ENCODE data around the gene ODAPH. TPM values are rescaled to one million over a fixed set of nuclear protein-coding genes. Genes with fewer than 3 reads are reported as not detected.
A peak's percentile ranks its signal among the peaks of the same experiment; 100 is the strongest.
"Not testable (repeated sequence)": the region's sequence is repeated elsewhere in the genome, so short reads cannot be mapped to it uniquely, and the experiment has no call there.

The ODAPH gene
- total RNA-seq, 1 donor from 2014 or later = not detected

DNA sequence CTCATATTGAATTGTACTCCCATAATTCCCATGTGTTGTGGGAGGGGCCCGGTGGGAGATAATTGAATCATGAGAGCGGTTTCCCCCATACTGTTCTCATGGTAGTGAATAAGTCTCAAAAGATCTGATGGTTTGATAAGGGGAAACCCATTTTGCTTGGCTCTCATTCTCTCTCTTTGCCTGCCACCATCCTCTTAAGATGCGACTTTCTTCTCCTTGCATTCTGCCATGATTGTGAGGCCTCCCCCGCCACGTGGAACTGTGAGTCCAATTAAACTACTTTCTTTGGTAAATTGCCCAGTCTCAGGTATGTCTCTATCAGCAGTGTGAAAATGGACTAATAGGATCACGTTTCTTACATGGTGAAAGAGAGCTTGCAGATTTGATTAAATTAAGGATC lies 18.6 kb upstream of the ODAPH start:
- DNase-seq (ENCODE audit: low spot score); ATAC-seq; intact Hi-C loops (cut with DNase I): not testable (repeated sequence)

DNA sequence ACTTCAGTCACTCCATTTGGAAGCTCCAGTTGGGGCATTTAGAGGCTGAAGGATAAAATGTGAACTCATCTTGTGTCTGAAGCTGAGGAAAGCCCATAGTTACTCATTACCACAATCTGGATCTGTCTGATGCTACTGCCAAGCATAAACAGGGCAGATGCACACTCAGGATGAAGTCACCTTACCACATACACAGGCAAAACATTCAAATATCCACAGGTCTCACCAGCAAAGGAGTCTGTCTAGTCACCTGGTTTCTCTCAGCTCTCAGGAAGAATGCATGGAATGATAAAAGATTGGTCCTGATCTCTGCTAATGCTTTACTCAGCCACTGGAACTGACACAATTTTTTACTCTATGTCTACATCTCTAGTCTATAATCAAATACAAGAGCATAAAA lies 13.0 kb upstream of the ODAPH start:
- intact Hi-C loops (cut with DNase I) = no loop called here
- ATAC-seq (no peak), DNase-seq (ENCODE audit: low spot score) (no peak)

DNA sequence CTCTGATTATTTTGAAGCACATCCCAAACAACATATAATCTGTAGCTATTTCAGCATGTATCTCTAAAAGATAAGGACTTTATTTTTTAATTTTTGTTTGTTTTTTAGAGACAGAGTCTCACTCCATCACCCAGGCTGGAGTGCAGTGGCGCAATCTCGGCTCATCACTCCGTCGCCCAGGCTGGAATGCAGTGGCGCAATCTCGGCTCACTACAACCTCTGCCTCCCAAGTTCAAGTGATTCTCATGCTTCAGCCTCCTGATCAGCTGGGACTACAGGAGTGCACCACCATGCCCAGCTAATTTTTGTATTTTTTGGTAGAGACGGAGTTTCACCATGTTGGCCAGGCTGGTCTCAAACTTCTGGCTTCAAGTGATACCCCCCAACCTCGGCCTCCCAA lies 11.6 kb upstream of the ODAPH start:
- ATAC-seq; intact Hi-C loops (cut with DNase I); DNase-seq (ENCODE audit: low spot score): not testable (repeated sequence)

DNA sequence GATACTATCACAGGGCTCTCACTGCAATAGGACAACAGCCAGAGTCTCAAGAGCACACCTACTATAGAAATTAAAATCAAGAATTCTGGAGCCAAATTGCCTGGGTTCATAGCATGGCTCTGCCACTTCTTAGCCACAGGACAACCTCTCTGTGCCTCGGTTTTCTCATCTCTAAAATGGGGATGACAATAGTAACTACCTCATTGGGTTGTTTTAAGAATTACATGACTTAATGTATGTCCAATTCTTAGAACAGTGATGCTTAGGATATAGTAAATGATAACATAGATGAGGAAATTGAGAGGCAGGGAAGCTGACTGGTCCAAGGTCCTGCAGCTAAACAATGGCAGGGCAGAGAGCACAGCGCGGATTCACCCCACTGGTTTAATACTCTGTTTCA lies 11.0 kb upstream of the ODAPH start:
- intact Hi-C loops (cut with DNase I) = no loop called here
- ATAC-seq (no peak), DNase-seq (ENCODE audit: low spot score) (no peak)

DNA sequence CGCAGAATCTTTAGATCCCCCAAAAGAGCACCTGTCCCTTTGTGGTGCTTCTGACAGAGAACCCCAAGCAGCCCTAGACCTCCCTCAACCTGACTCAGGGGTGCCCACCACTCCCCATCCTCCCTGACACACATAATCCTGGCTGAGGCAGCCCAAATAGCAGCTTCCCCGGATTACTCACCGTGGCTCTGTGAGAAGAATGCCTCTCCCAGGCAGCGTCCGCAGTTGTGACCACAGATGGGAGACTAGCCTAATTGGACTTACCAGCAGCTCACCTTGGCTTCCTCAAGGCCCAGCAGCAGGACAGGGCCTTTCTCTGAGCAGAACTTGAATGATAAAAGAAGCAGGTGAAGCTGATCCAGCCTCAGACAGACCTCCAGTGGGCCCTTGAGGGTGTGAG lies 10.3 kb upstream of the ODAPH start:
- no peak for DNase-seq (ENCODE audit: low spot score)
- no peak for ATAC-seq
- intact Hi-C loops (cut with DNase I) = no loop called here

DNA sequence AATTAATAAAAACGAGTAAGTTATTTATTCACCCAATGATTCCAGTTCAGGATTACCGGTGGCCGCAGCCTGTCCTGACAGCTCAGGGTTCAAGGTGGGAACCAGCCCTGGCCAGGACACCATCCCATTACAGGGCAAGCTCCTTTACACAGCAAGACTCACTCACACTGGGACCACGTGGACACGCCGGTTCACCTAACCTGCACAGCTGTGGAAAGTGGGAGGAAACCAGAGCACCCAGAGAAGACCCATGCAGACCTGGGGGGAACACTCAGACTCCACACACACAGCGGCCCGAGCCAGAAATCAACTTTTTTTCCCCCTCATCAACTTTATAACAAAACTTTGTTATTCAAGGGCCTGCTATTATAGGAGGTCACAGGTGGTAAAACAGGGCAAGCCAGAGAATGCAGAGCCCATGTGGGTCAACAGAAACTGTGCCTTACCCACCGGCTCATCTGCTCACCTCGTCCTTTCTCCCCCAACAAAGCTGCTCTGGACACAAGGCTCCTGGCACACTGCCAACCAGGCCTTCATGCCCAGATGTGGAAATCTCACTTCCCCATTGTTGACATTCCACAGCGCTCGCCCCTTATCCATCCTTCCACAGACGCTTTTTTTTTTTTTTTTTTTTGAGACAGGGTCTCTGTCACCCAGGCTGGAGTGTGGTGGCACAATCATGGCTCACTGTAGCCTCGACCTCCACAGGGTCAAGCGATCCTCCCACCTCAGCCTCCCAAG lies 8.0 kb upstream of the ODAPH start:
- no peak for ATAC-seq
- peak; percentile 71 for DNase-seq (ENCODE audit: low spot score)
- intact Hi-C loops (cut with DNase I) = no loop called here

DNA sequence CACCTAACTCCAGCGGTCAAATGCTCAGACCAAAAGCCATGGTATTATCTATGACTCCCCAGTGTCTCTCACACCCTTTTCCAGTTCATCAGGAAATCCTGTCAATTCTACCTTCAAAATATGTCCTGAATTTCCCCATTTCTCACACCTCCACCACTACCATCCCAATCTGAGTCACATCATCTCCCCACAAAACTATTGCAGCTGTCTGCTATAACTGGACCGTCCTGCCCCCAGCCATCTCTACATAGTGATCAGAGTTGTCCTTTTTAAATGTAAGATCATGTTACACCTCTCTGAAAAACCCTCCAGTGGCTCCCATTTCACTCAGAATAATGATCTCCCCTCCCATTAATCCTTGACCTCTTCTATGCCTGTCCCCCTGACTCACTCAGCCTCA lies 6.8 kb upstream of the ODAPH start:
- intact Hi-C loops (cut with DNase I) = no loop called here

DNA sequence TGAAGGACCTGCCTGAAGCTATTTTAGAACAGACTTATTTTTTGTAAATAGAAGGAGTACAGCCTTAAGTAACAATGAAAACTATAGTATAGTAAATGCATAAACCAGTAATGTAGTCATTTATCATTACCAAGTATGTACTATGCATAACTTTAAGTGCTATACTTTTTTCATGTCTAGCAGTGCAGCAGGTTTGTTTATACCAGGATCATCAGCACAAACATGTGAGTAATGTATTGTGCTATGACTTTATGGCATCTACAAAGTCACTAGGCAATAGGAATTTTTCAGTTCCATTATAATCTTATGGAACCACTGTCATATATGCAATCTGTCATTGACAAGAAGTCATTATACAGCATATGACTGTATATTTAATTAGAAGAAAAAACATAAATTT lies 3.4 kb upstream of the ODAPH start:
- intact Hi-C loops (cut with DNase I) = no loop called here
- ATAC-seq (no peak), DNase-seq (ENCODE audit: low spot score) (no peak)

More for the DNA sequence above, 6.8 kb upstream of the ODAPH start:
- ATAC-seq = no peak
- no peak for DNase-seq (ENCODE audit: low spot score)

DNA sequence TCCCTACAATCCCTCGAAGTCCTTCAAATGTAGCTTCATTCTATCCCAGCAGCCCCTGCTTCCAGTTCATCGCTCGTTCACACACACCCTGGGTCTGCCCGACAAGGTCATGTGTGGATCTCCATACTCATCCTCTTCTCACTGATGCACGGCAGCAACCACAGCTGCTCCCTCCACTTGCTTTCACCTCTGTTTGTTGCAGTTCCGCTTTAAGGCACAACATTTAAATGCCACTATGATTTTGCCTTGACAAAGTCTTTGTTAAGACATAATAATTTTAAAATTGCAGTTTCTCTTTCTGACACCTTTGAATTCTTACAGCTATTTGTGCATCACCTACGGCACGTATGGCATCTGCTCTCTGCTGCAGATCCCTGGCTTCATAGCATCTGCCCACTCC lies 1.8 kb downstream of the ODAPH start:
- intact Hi-C loops (cut with DNase I) = no loop called here
- ATAC-seq (no peak), DNase-seq (ENCODE audit: low spot score) (no peak)

DNA sequence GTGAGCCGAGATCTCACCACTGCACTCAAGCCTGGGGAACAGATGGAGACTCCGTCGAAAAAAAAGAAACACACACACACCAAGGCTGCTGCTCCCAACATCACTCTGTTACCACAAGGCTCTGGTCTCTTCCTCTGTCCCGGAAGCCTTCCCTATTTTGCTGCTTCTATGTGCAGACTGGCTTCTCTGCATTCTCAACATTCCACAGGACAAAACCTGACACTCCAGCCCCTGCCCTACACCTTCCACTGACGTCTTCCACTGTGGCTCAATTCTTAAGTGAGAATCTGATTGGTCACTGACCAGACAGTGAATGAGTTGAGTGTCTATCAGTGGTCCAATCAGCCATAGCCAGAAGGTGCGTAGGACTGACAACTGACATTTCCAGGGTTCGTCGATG lies 5.9 kb downstream of the ODAPH start:
- ATAC-seq = no peak
- intact Hi-C loops (cut with DNase I) = no loop called here
- no peak for DNase-seq (ENCODE audit: low spot score)

DNA sequence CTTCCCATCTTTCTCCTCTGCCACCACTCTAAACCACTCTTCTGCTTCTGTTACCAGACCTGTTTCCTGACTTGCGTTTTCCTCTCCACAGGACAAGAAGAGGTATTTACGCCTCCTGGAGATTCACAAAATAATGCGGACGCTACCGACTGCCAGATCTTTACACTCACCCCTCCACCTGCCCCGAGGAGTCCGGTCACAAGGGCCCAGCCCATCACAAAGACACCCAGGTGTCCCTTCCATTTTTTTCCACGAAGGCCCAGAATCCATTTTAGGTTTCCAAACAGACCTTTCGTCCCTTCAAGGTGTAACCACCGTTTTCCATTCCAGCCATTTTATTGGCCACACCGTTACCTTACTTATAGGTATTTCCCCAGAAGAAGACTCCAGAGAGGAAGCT lies 8.2 kb downstream of the ODAPH start:
- ATAC-seq = no peak
- no peak for DNase-seq (ENCODE audit: low spot score)
- intact Hi-C loops (cut with DNase I) = no loop called here

DNA sequence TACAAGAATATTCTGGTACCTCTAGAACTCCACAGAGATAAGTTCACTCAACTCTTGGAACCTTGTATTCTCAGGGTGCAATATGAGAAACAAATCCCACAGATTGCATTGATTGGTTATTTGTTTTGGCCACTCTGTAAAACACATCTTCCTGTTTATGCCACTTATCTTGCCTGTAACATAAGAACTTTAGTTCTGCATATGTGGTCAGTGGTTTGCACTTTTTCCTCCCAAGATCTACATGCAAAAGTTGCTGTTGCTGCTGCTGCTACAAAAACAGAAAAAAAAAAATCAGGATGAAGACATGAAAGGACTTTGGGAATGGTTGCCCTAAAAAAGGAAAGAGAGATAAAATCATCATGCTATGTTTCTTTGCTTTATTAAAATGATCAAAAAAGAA lies 9.6 kb downstream of the ODAPH start:
- ATAC-seq (no peak), DNase-seq (ENCODE audit: low spot score) (no peak)
- intact Hi-C loops (cut with DNase I) = no loop called here

DNA sequence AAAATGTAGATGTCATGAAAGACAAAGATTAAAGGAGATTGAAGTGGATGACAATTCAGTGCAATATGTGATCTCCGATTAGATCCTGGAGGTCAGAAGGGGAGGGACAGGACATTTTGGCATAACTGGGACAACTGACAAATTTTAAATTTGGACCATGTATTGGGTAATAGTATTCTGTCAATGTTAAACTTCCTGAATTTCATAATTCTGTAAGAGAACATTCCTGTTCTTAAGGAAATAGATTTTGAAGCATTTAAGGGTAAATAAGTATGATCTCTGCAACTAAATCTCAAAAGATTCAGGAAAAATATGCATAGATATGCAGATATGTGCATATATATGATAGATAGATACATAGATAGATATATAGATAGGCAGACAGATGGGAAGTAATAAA lies 11.0 kb downstream of the ODAPH start:
- DNase-seq (ENCODE audit: low spot score) (no peak), ATAC-seq (no peak)
- intact Hi-C loops (cut with DNase I) = no loop called here

DNA sequence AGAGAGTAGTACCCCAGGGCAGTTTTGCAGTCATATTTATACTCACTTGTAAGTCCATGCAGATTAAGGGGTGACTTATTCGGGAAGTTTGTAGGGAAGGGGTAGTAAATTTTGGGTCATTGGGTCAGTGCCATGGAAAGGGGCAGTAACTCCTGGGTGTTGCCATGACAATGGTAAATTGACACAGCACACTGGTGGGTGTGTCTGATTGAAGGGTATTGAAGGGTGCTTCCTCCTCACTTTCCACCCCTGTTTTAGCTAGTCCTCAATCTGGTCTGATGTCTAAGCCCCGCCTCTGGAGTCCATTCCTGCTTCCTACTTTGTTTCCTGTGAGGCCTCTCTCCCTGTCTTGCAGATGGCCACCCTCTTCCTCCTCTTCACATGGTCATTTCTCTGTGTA lies 11.9 kb downstream of the ODAPH start:
- DNase-seq (ENCODE audit: low spot score) (no peak), ATAC-seq (no peak)
- intact Hi-C loops (cut with DNase I) = no loop called here

DNA sequence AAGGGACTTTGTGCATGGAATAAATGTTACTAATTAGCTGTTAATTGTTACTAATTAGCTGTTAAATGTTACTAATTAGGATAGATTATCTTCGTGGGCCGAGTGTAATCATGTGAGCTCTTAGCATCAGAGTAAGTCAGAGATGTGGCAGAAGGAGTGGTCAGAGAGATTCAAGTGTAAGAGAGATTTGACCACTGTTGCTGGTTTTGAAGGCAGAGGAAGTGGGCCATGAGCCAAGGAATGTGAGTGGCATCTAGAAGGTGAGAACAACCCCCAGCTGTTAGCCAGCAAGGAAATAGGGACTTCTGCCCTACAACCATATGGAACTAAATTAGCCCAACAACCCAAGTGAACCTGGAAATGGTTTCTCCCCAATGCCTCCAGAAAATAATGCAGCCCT lies 28.2 kb downstream of the ODAPH start:
- DNase-seq (ENCODE audit: low spot score) = no peak

DNA sequence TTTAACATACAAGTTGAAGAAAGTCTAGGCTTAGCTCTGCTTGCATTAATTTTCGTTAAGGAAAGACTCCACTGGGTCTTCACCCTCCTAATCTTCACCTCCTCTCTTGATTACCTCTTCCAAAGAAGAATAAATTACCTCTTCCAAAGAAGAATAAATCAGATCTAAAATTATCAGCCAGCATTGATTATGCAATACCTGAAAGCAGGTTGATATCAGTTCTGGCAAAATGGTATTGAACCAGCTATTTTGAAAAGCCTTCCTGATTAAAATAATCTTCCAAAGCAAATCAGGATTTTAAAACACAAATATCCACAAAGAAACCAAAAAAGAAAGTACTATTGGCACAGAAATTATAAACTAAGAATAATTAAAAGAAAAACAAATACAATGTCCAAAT lies 37.5 kb downstream of the ODAPH start:
- no peak for ATAC-seq
- intact Hi-C loops (cut with DNase I) = no loop called here
- no peak for DNase-seq (ENCODE audit: low spot score)

More for the DNA sequence above, 28.2 kb downstream of the ODAPH start:
- no peak for ATAC-seq
- intact Hi-C loops (cut with DNase I) = no loop called here

DNA sequence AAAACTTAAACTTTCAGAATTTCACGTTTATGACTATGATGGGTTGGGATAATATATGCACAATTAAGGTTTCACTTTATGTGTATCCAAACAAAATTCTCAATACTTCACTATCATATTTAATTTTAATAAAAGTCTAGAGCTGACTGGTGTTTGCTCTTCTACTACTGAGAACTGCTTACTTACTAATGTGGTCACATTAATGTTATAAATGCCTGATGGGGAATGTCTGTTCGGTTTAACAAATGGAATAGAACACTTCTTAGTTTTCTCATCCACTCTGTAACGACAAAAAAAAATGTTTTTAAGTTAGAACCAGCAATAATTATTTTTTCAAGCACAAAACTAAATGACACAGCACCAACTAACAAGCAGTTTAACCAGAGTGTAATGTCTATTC lies 40.2 kb downstream of the ODAPH start:
- intact Hi-C loops (cut with DNase I) = no loop called here
- ATAC-seq = no peak
- no peak for DNase-seq (ENCODE audit: low spot score)

DNA sequence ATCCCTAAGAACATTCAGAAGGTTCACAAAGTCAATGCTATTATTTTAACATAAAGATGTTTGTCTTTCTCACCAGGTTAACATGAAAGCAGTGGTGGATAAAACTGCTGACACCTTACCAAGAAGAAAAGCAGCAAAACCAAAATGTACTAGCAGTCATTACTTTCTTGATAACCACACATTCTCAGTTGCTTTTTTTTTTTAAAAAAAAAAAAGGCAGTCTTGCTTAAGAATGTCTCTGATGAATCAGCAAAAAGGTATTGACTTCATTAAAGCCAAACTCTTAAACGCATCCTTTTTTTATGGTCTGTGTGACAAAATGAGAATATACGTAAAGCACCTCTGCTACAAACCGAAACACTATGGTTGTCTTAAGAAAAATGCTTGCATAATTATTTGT lies 42.5 kb downstream of the ODAPH start:
- DNase-seq (ENCODE audit: low spot score) (no peak), ATAC-seq (no peak)
- intact Hi-C loops (cut with DNase I) = no loop called here

DNA sequence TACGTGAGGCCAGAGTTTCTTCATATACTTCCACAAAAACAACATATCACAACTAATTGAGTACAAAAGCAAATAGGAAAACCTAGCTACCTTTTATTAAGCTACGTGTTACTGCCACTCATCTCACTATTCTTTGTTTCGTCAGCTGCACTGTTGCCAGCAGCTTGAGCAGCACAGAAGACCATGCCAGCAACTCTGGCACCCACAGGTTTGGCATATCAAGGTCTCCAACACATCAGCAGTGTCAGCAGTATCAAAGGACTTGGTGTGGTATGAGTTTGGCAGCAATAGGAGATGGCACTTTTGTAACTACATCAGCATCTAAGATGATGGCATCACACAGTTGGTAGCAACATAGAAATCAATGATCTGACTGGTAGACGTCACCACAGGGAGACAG lies 43.8 kb downstream of the ODAPH start:
- ATAC-seq (no peak), DNase-seq (ENCODE audit: low spot score) (no peak)
- intact Hi-C loops (cut with DNase I) = no loop called here

DNA sequence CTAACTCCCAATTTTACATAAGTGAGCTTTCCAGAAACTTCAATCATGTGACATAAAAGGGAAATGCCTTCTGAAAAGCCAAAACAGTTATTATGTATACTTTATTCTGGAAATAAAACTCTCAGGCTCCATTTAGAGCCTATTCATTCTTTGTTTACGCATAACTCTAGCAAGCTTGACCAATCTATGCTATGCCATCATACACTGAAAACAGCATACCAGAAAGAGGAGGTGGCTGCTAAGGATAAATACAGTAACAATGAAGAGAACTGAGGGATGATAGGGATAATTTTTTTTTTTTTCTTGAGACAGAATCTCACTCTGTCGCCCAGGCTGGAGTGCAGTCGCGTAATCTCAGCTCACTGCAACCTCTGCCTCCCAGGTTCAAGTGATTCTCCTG lies 50.1 kb downstream of the ODAPH start:
- DNase-seq (ENCODE audit: low spot score) = no peak
- intact Hi-C loops (cut with DNase I) = no loop called here
- no peak for ATAC-seq

DNA sequence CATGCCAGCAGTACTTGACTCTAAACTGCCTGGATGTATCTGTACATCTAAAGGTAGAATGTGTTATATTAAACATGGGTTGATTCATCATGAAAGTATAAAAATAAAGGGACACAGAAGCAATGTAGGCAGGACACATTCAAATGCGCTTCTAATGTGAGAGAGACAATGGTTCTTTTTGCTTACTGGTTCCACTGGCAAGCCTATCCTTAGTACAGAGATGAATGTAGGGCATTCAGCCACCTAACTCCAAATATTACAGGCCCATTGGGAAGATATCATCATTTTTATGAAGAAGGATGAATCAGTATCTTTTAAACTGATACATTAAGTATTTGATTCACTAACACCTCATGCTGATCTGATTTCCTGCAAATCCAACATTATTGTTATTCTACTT lies 56.4 kb downstream of the ODAPH start:
- intact Hi-C loops (cut with DNase I) = no loop called here
- ATAC-seq = no peak
- DNase-seq (ENCODE audit: low spot score) = no peak

Data from sciatic nerve (tissue), 2 donors.